GM13977 (cell line): ENCODE measurements around the gene KRT17.

Source experiments
- DNase-seq: peaks from one replicate; pipeline ENCODE4 v3.0.0; 2012; ENCODE audit warnings: low spot score
- in situ Hi-C: fragments of 300-500 bp; cut with MboI; formaldehyde crosslinking; loops from one replicate; pipeline ENCODE4 v1.12.0; 2022; ENCODE audit warnings: low sequenced_read_pairs, low pct_unique_long_range_greater_than_20kb, mixed read lengths, inconsistent platforms; ENCODE audit not compliant: unreplicated experiment
- TF ChIP-seq, protein P1 (sequence below): IDR thresholded peaks from 2 replicates; pipeline ENCODE4 v1.5.1; 2012; ENCODE audit warnings: mild to moderate bottlenecking, control low read depth; ENCODE audit not compliant: insufficient read depth; ENCODE audit errors: extremely low read depth, missing control alignments

The KRT17 gene

DNA sequence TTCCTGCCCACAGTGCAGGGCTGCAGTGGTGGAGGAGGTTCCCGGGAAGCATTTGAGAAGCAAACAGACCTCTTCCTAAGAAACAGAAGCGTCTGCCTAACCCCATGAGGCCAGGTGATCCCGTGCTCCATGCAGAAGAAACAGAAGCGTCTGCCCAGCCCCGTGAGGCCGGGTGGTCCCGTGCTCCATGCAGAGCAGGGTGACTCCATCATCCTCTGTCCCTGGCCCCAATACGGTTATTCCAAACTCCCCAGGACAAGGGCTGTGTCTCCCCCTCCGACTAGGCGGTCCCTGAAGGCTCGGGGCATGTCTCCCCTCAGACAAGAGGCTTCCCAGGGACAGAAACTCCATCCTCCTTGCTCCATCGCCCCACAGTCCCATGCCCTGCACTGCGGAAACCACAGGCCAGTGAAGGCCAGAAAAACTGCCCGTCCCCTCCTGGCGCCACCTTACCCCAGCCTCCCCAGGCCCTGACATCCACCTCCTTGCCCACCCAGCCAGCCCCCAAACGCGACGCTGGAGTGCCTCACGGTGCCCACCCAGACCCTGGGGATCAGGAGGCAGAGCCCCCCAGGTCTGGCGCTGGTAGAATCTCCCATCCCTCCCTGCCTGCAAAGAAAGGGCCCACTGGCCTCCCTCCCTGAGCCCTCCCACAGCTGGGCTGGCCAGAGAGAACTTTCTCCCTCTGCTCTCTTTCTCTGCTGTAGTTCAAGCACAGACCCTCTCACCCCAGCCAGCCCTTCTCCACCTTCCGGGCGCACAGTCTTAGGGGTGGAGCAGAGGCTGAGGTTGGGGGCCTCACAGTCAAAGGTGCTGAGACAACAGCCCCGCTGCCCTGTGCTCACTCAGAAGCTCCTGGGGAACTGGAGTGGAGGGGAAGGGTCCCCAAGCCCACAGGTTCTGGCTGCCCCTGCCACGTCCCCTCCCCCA, 30.6 kb upstream of the KRT17 start:
- in situ Hi-C loops: loop anchor here (25.0 kb wide), 1 partner anchor 743 kb away; no protein-coding TSS in a partner anchor
- no peak for DNase-seq
- TF ChIP-seq, protein P1, sequence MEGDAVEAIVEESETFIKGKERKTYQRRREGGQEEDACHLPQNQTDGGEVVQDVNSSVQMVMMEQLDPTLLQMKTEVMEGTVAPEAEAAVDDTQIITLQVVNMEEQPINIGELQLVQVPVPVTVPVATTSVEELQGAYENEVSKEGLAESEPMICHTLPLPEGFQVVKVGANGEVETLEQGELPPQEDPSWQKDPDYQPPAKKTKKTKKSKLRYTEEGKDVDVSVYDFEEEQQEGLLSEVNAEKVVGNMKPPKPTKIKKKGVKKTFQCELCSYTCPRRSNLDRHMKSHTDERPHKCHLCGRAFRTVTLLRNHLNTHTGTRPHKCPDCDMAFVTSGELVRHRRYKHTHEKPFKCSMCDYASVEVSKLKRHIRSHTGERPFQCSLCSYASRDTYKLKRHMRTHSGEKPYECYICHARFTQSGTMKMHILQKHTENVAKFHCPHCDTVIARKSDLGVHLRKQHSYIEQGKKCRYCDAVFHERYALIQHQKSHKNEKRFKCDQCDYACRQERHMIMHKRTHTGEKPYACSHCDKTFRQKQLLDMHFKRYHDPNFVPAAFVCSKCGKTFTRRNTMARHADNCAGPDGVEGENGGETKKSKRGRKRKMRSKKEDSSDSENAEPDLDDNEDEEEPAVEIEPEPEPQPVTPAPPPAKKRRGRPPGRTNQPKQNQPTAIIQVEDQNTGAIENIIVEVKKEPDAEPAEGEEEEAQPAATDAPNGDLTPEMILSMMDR: no peak

DNA sequence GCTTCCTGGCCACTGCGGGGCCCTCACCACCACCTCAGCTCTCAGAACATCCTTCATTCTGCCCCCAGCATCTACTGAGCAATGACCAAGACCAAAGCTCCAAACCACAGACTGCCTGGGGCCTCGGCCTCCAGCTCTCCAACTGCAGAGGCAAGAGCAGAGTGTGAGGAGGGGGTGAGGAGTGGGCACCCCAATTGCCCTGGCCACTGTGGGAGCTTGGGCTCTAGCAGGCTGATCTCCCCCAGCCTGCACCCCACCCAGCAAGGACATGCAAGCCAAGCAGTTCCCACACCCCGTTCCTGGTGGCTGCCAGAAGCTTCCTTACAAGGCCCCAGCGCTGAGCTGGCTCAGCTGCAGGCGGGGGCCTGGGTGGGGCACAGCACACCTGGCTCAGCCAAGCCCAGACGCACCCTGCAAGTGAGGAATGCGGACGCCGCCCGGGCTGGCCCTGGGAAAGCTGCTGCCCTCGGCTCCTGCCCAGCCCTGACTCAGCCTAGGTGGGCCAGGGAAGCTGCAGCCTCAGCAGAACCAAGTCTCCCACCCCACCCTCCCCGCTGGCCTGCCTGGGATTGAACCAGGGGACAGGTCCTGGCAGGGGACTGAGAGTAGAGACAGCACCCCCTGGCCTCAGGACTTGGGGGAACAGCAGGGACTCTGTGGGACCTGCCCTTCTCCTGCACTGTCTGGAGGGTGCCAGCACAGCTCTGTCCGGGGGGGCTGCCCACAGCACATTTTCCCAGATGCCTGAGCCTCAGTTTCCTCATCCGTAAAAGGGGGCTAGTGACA, 29.7 kb upstream of the KRT17 start:
- DNase-seq: no peak
- in situ Hi-C loops: loop anchor here (25.0 kb wide), 1 partner anchor 742 kb away; no protein-coding TSS in a partner anchor

DNA sequence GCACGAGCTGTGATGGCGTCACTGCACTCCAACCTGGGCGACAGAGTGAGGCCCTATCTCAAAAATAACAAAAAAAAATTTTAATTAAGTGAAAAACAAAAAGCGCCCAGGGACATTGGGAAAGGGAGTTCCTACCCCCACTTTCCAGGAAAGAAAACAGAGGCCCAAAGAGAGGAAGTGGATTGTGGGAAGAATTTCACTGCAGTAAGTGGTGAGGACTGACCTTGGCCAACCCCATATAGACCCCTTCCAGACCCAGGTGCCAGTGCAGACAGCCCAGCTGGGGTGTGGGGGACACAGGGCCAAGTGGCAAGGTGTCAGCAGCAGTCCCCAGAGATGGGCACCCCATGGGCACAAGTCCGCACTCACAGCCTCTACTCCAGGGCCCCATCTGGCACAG, 29.0 kb upstream of the KRT17 start:
- TF ChIP-seq, protein P1: no peak
- in situ Hi-C loops: loop anchor here (25.0 kb wide), 1 partner anchor 741 kb away; no protein-coding TSS in a partner anchor

More for the DNA sequence above, 29.7 kb upstream of the KRT17 start:
- TF ChIP-seq, protein P1: no peak

DNA sequence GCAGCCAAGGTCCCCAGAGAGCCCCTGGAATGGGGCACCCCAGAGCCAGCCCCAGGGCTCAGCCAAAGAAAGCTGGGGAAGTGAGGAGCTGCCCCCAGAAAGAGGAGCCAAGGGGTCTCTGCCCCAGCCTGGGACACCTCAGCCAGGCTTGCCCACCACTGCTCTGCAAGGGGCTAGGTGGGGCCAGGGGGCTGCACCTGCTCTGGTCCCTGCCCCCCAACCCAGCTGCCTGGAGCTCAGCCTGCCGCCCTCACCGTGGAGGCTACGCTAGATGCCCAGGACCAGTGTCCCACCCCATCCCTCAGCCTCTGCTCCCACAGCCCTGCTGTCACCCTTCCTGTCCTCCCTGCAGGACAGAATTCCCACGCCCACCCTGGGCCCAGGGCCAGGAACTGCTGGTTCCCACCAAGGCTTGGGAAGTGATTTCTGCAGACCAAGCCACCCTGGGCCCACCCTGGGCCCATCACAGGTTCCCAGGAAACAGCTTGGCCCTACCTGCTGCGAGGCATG, 28.1 kb upstream of the KRT17 start:
- TF ChIP-seq, protein P1: no peak
- in situ Hi-C loops: loop anchor here (25.0 kb wide), 1 partner anchor 740 kb away; no protein-coding TSS in a partner anchor
- no peak for DNase-seq

More for the DNA sequence above, 29.0 kb upstream of the KRT17 start:
- no peak for DNase-seq

DNA sequence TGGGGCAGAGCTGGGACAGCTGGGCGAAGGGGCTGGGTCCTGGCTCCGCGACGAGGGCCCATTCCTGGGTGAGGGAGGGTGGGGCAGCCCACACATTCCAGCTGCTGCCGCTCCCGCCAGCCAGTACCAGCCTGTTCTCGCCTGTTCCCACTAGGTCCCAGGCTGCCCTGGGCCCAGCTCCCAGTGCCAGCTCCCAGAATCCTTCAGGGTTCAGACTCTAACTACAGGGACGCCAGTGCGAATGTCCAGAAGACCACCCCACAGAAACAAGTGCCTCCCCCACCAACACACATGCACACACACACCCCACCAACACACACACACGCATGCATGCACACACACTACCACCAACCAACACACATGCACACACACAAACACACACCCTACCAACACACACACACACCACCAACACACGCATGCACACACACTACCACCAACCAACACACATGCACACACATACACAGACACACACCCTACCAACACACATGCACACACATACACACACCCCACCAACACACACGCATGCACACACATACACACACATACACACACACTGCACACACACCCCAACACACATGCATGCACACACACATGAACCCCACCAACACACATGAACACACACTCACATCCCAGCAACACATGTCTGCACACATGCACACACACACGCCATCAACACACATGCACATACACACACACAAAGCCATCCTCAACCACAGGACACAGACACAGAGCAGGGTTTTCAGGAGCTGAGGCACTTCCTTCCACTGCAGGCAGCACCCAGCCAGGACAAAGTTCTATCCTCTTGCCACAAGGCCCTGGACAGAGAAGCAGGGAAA, 27.5 kb upstream of the KRT17 start:
- in situ Hi-C loops: loop anchor here (25.0 kb wide), 1 partner anchor 740 kb away; no protein-coding TSS in a partner anchor
- DNase-seq: no peak
- TF ChIP-seq, protein P1: no peak
